Adrenal gland (tissue), 12 donors: ENCODE results near the gene ACSS3. TPM values are rescaled to one million over a fixed set of nuclear protein-coding genes. Genes with fewer than 3 reads are reported as not detected.
"Not testable (repeated sequence)": the region's sequence is repeated elsewhere in the genome, so short reads cannot be mapped to it uniquely, and the experiment has no call there.

Experiments used
- DNase-seq, 7 donors: peaks; one replicate each; pipeline ENCODE4 v3.0.0-alpha.2; 2019 to 2020
- H3K27ac ChIP-seq, 5 donors: fragments of 200-600 bp; sonication (generic) in 4 of 5; 1 replicate in 3 of 5; 2 replicates in 2 of 5; pipeline versions ENCODE4 v1.5.1 to v1.8.0; 2016 to 2020; ENCODE audit warnings: mild to moderate bottlenecking in 1 of 5
- H3K27me3 ChIP-seq: fragments of 200-600 bp; 2 replicates; pipeline ENCODE4 v1.8.0; 2021
- H3K36me3 ChIP-seq, 2 donors: fragments of 200-600 bp; replicated peaks in 1 of 2; 1 replicate in 1 of 2; 2 replicates in 1 of 2; pipeline versions ENCODE4 v1.5.1 to v1.8.0; 2018 to 2022
- H3K4me1 ChIP-seq, 2 donors: fragments of 200-600 bp; replicated peaks in 1 of 2; 1 replicate in 1 of 2; 2 replicates in 1 of 2; pipeline versions ENCODE4 v1.5.1 to v1.8.0; 2018 to 2021
- H3K4me3 ChIP-seq, 4 donors: fragments of 200-600 bp; sonication (generic) in 3 of 4; one replicate each; pipeline ENCODE4 v1.5.1; 2016 to 2018
- H3K9me3 ChIP-seq, 3 donors: fragments of 200-600 bp; sonication (generic) in 1 of 3; replicated peaks in 1 of 3; 1 replicate in 2 of 3; 2 replicates in 1 of 3; pipeline versions ENCODE4 v1.5.1 to v1.8.0; 2016 to 2021
- POLR2A ChIP-seq, 2 donors: fragments of 450-650 bp; IDR thresholded peaks; one replicate each; pipeline ENCODE4 v1.6.1; 2017; ENCODE audit warnings: antibody characterized with exemption in 2 of 2, mild to moderate bottlenecking in 2 of 2, moderate library complexity in 1 of 2
- WGBS, 4 donors: extraction: QIAGEN DNeasy Blood & Tissue Kit in 2 of 4; methylation state at CpG; one replicate each; pipeline versions ENCODE4 v1.1.5 to v1.1.7; 2013 to 2017; 5-methylcytosine and 5-hydroxymethylcytosine counted together
- intact Hi-C, 2 donors: fragments of 100-400 bp; cut with DNase I; formaldehyde crosslinking; loops; one replicate each; pipeline versions ENCODE4 v1.14.1 to v1.15.0; 2022 to 2023
- polyA plus RNA-seq, 3 donors: library from polyadenylated mRNA; stranded (reverse); fragments of 200-250 nt in 2 of 3; fragments of 350-450 nt in 1 of 3; fragmentation: Illumina TruSeq in 1 of 3; extraction: RNeasy Lipid Tissue Mini Kit (QIAGEN cat#74804) in 1 of 3; gene quantifications; one replicate each; pipeline ENCODE4 v1.2.3, GENCODE V29; 2013 to 2014
- total RNA-seq, 9 donors: library from RNA; depleted of rRNA in 4 of 9; stranded (reverse); fragments of >200 nt in 4 of 9; fragments of 120-200 nt in 1 of 9; fragmentation: NEBNext Ultra II Directional in 1 of 9; extraction: Animal tissue kit (Norgen Biotek cat#: 25700) in 1 of 9; gene quantifications; one replicate each; pipeline versions ENCODE4 v1.1.0 to v1.2.4, GENCODE V29; 2013 to 2023
- TF ChIP-seq, protein P1 (sequence below), 6 experiments: fragments of 450-650 bp in 4 of 6; fragments of 200-600 bp in 2 of 6; sonication (generic) in 1 of 6; IDR thresholded peaks; 1 replicate in 5 of 6; 2 replicates in 1 of 6; pipeline versions ENCODE4 v1.5.1 to v1.8.0; 2016 to 2021; ENCODE audit warnings: antibody characterized with exemption in 6 of 6, mild to moderate bottlenecking in 2 of 6, moderate library complexity in 1 of 6
- donor health status: healthy with polysubstance abuse.
- donor health status: Bipolar disorder and iron deficiency.
- donor health status: DM: yes; HTN: yes; CAD: no.
- donor health status: DM: no; HTN: no; CAD: no.
- donor health status: DM: no; HTN: no; CAD: no.
- donor health status: DM: yes; HTN: yes; CAD: no.

The ACSS3 gene
- total and polyA plus RNA-seq, 12 donors, result 5.3 to 90.0 (median 36.1) TPM

DNA sequence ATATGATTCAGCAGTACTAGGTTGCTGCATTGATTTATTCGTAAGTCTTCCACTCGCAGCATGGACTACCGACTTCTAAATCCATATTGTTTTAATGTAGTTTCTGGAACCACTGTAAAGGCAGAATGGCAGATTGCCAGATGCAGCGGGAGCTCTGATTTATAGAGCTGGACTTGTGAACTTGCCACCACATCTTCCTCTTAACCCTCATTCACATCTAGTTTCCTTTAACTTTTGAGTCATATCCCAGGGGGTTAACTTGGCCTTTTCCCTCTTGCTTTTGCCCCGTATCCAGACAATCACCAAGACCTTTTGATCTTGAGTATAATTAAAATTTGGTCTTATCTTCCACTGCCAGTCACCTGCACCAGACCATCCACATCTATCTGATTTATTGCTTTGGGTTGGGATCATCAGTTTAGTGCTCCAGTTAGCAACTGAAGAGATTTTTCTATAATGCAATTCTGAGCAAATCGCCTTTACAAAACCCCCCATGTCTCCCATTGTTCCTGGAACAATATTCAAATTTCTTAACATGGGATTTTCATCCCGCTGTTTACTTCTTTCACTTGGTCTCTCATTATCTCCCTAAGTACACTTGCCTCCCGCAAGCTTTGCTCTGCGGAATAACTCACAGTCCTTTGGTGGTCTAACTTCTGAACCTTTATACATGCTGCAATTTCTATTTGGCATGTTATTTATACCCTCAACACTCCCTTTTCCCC is 130.5 kb downstream of the ACSS3 start:
- Histone ChIP-seq H3K4me1 (peaks cover 24 to 52% of the 10 kb centered on the region in 2 donors), H3K27ac (peak overlapping the region in 4 of 5 donors; percentile 46 to 81 (median 56)), H3K36me3 (no peaks in the 10 kb centered on the region), H3K4me3 (no peak overlapping the region), H3K27me3 (no peaks in the 10 kb centered on the region), H3K9me3 (no peaks in the 10 kb centered on the region)
- intact Hi-C loops, result no loop called here
- peak in 2 of 7 donors; percentile 14 to 53 for DNase-seq
- 67 to 73% (median 69%) methylated on average over 9 of the region's 9 CpGs for WGBS, 4 donors
- TF ChIP-seq POLR2A (IDR thresholded peaks at IDR 0.05), result no peak
- TF ChIP-seq, protein P1, sequence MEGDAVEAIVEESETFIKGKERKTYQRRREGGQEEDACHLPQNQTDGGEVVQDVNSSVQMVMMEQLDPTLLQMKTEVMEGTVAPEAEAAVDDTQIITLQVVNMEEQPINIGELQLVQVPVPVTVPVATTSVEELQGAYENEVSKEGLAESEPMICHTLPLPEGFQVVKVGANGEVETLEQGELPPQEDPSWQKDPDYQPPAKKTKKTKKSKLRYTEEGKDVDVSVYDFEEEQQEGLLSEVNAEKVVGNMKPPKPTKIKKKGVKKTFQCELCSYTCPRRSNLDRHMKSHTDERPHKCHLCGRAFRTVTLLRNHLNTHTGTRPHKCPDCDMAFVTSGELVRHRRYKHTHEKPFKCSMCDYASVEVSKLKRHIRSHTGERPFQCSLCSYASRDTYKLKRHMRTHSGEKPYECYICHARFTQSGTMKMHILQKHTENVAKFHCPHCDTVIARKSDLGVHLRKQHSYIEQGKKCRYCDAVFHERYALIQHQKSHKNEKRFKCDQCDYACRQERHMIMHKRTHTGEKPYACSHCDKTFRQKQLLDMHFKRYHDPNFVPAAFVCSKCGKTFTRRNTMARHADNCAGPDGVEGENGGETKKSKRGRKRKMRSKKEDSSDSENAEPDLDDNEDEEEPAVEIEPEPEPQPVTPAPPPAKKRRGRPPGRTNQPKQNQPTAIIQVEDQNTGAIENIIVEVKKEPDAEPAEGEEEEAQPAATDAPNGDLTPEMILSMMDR (IDR thresholded peaks at IDR 0.05), result no peak

DNA sequence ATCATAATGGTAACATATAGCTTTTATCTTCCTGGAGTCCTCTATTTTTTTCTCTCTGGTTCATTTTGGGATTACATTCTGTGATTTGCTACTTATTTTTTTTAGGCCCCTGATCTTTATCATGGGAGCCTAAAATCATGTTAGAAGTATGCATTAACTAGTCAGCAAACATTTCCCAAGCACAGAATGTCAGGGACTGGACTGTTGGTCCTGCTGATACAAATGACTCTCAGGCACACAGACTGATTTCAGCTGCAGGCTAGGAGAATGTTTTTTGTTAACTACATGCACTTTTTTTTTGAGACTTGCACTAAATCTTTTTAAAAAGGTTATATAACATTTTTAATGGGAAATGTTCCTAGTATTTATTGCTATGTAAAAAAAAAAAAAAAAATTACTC is 131.1 kb downstream of the ACSS3 start:
- Histone ChIP-seq H3K4me3 (no peak overlapping the region), H3K4me1 (peaks cover 24 to 46% of the 10 kb centered on the region in 2 donors), H3K36me3 (no peaks in the 10 kb centered on the region), H3K27ac (peak overlapping the region in 4 of 5 donors; percentile 46 to 81 (median 56)), H3K9me3 (no peaks in the 10 kb centered on the region), H3K27me3 (no peaks in the 10 kb centered on the region)
- intact Hi-C loops, result no loop called here
- no peak for TF ChIP-seq POLR2A (IDR thresholded peaks at IDR 0.05)
- TF ChIP-seq, protein P1 (IDR thresholded peaks at IDR 0.05), result no peak
- DNase-seq, result peak in 4 of 7 donors; percentile 8 to 35 (median 16)

DNA sequence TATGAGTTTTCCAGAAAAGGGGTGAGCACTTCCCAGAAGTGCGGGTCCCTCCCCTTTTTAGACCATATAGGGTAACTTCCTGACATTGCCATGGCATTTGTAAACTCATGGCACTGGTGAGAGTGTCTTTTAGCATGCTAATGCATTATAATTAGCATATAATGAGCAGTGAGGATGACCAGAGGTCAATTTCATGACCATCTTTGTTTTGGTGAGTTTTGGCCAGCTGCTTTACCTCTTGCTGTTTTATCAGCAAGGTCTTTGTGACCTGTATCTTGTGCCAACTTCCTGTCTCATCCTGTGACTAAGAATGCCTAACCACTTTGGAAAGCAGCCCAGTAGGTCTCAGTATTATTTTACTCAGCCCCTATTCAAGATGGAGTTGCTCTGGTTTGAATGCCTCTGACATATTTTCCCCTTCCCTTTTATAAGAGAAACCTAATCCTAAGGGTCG is 131.9 kb downstream of the ACSS3 start:
- peak overlapping the region in 1 of 4 donors; percentile 2 for H3K4me3 ChIP-seq
- H3K27me3 ChIP-seq, H3K9me3 ChIP-seq, intact Hi-C loops, H3K36me3 ChIP-seq: not testable (repeated sequence)
- 43 to 50% (median 45%) methylated on average over 2 of the region's 2 CpGs for WGBS, 4 donors
- DNase-seq, result peak; percentile 51 to 91 (median 76)
- peaks cover 24 to 42% of the 10 kb centered on the region in 2 donors for H3K4me1 ChIP-seq
- H3K27ac ChIP-seq, result peak overlapping the region in 4 of 5 donors; percentile 51 to 81 (median 62)

DNA sequence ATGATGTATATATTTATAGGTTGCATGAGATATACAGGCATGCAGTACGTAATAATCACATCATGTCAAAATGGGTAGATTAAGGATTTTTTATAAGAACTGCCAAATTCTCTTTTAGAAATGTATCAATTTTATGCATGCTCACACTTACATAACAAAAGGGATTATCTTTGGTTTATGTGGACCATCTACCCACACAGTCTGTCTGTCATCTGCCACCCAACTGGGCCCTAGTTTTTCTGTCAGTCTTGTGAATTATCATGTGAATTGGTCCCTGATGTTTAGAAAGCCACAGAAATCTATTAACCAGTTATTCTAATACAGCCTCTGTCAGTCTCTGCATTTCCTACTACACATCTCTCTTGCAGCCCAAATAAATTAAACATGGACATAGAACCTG is 133.4 kb downstream of the ACSS3 start:
- intact Hi-C loops, result no loop called here
- WGBS, 4 donors, result 93 to 100% (median 96%) methylated on average over 1 of the region's 1 CpG
- no peak for DNase-seq
- no peaks in the 10 kb centered on the region for H3K36me3 ChIP-seq
- TF ChIP-seq POLR2A (IDR thresholded peaks at IDR 0.05), result no peak
- TF ChIP-seq, protein P1 (IDR thresholded peaks at IDR 0.05), result no peak
- no peaks in the 10 kb centered on the region for H3K9me3 ChIP-seq
- H3K4me1 ChIP-seq, result peaks cover 24 to 42% of the 10 kb centered on the region in 2 donors
- H3K27me3 ChIP-seq, result no peaks in the 10 kb centered on the region
- H3K4me3 ChIP-seq, result no peak overlapping the region
- no peak overlapping the region for H3K27ac ChIP-seq
